Inferior parietal cortex (tissue), 1 donor: ENCODE results near the gene CCSAP.
"Not testable (repeated sequence)": the region's sequence is repeated elsewhere in the genome, so short reads cannot be mapped to it uniquely, and the experiment has no call there.

Experiments used
- DNase-seq: peaks from one replicate; pipeline ENCODE4 v3.0.0-alpha.2; 2016; ENCODE audit errors: extremely low spot score

Gene CCSAP

GRCh38 chr1:229325853-229326487 lies 16.9 kb downstream of the CCSAP start:
- DNase-seq = no peak

- DNase-seq = no peak
These were observed 17.4 kb downstream of the CCSAP start for GRCh38 chr1:229325401-229325800.

- DNase-seq = no peak
These were observed 18.8 kb downstream of the CCSAP start for GRCh38 chr1:229323885-229324553.

- no peak for DNase-seq
These were observed 19.6 kb downstream of the CCSAP start for GRCh38 chr1:229323201-229323600.

- DNase-seq = no peak
These were observed 23.4 kb downstream of the CCSAP start for GRCh38 chr1:229319487-229319886.

GRCh38 chr1:229318056-229318455 lies 24.8 kb downstream of the CCSAP start:
- no peak for DNase-seq

- DNase-seq = no peak
These were observed 26.7 kb downstream of the CCSAP start for GRCh38 chr1:229316166-229316565.

- no peak for DNase-seq
These were observed 32.0 kb downstream of the CCSAP start for GRCh38 chr1:229310833-229311232.

- no peak for DNase-seq
These were observed 33.2 kb downstream of the CCSAP start for GRCh38 chr1:229309684-229310083.

GRCh38 chr1:229309074-229309473 lies 33.8 kb downstream of the CCSAP start:
- DNase-seq = no peak

- DNase-seq = no peak
These were observed 37.5 kb downstream of the CCSAP start for GRCh38 chr1:229305392-229305791.

- no peak for DNase-seq
These were observed 39.0 kb downstream of the CCSAP start for GRCh38 chr1:229303855-229304254.

- DNase-seq = no peak
These were observed 40.1 kb downstream of the CCSAP start for GRCh38 chr1:229302740-229303139.

GRCh38 chr1:229300099-229300757 lies 42.6 kb downstream of the CCSAP start:
- no peak for DNase-seq

- DNase-seq = no peak
These were observed 43.9 kb downstream of the CCSAP start for GRCh38 chr1:229298887-229299503.

GRCh38 chr1:229298420-229298819 lies 44.4 kb downstream of the CCSAP start:
- DNase-seq = no peak

- DNase-seq = no peak
These were observed 45.1 kb downstream of the CCSAP start for GRCh38 chr1:229297746-229298145.

- DNase-seq = no peak
These were observed 46.3 kb downstream of the CCSAP start for GRCh38 chr1:229296541-229296941.

- DNase-seq = no peak
These were observed 47.1 kb downstream of the CCSAP start for GRCh38 chr1:229295745-229296144.

GRCh38 chr1:229293528-229294204 lies 49.2 kb downstream of the CCSAP start:
- no peak for DNase-seq

GRCh38 chr1:229291686-229292085 lies 51.2 kb downstream of the CCSAP start:
- DNase-seq = not testable (repeated sequence)

GRCh38 chr1:229288516-229288915 lies 54.3 kb downstream of the CCSAP start:
- DNase-seq = no peak
